GM12878 (cell line): ENCODE data around the gene PSMC3. TPM values are rescaled to one million over a fixed set of nuclear protein-coding genes. Genes with fewer than 3 reads are reported as not detected.

ENCODE experiments used
- ATAC-seq: fragments of 200-7000 bp; cut with Tn5 transposase; 3 replicates; pipeline ENCODE4 v1.9.1; 2020; ENCODE audit warnings: mild to moderate bottlenecking, moderate library complexity
- BruUV-seq: library from RNA; stranded (reverse); fragments of 400-500 nt; replicated peaks from 2 replicates; lab custom pipeline; 2021; lab: Mats Ljungman, UMichigan
- CTCF ChIA-PET: fragments of 300-600 bp; sonication (Branson Sonifier 250); formaldehyde crosslinking; extraction: SDS; loops from one replicate; lab custom pipeline; 2021; ENCODE audit warnings: inconsistent platforms; lab: Yijun Ruan, JAX
- POLR2A ChIA-PET: fragments of 350-600 bp; formaldehyde crosslinking; extraction: SDS; loops from one replicate; lab custom pipeline; 2021; ENCODE audit warnings: inconsistent platforms; lab: Charles Lee
- RAD21 ChIA-PET: fragments of 300-600 bp; sonication (Branson Sonifier 250); formaldehyde crosslinking; loops from one replicate; lab custom pipeline; 2023; ENCODE audit warnings: antibody characterized with exemption; ENCODE audit not compliant: unreplicated experiment; lab: Charles Lee
- SMC1A ChIA-PET: fragments of 300-600 bp; sonication (Branson Sonifier 250); formaldehyde crosslinking; loops from one replicate; lab custom pipeline; 2023; ENCODE audit not compliant: unreplicated experiment, uncharacterized antibody; lab: Charles Lee
- DNase-seq: peaks from one replicate; pipeline ENCODE4 v3.0.0-alpha.2; 2011; ENCODE audit warnings: low read depth, low spot score
- FAIRE-seq: peaks from 3 replicates; lab custom pipeline; 2011; peaks lifted over from hg19 to GRCh38; lab: Jason Lieb, UNC
- H2AFZ ChIP-seq: 2 replicates; pipeline ENCODE4 v1.6.0; 2011; ENCODE audit warnings: low read depth, low read length, control low read depth; ENCODE audit not compliant: control insufficient read depth
- H3K27ac ChIP-seq: 2 replicates; pipeline ENCODE4 v1.5.1; 2011; ENCODE audit warnings: control low read depth; ENCODE audit not compliant: control insufficient read depth, insufficient read depth
- H3K27me3 ChIP-seq, 2 experiments: replicated peaks in 1 of 2; 2 replicates each; pipeline versions ENCODE4 v1.6.0 to v1.6.1; 2011; ENCODE audit warnings: low read length in 1 of 2; ENCODE audit not compliant: control insufficient read depth in 2 of 2, insufficient read depth in 2 of 2
- H3K36me3 ChIP-seq, 2 experiments: 2 replicates each; pipeline ENCODE4 v1.5.1; 2011; ENCODE audit warnings: low read length in 1 of 2; ENCODE audit not compliant: control insufficient read depth in 2 of 2, insufficient read depth in 2 of 2
- H3K4me1 ChIP-seq: 2 replicates; pipeline ENCODE4 v1.6.1; 2011; ENCODE audit warnings: mild to moderate bottlenecking, low read length, moderate library complexity, mixed read lengths; ENCODE audit not compliant: control insufficient read depth, insufficient read depth
- H3K4me2 ChIP-seq: 2 replicates; pipeline ENCODE4 v1.6.0; 2011; ENCODE audit warnings: control low read depth; ENCODE audit not compliant: control insufficient read depth, insufficient read depth
- H3K4me3 ChIP-seq: fragments of 200-600 bp; sonication (generic); 2 replicates; pipeline ENCODE4 v1.5.1; 2016
- H3K79me2 ChIP-seq: 2 replicates; pipeline ENCODE4 v1.6.0; 2011; ENCODE audit warnings: low read length; ENCODE audit not compliant: control insufficient read depth, insufficient read depth
- H3K9ac ChIP-seq: 2 replicates; pipeline ENCODE4 v1.8.0; 2011; ENCODE audit warnings: low read length, control low read depth, mixed read lengths; ENCODE audit not compliant: control insufficient read depth, insufficient read depth
- H3K9me3 ChIP-seq: replicated peaks from 3 replicates; pipeline ENCODE4 v1.5.1; 2011; ENCODE audit warnings: mild to moderate bottlenecking, low read length; ENCODE audit not compliant: control insufficient read depth, insufficient read depth
- H4K20me1 ChIP-seq: 2 replicates; pipeline ENCODE4 v1.6.0; 2011; ENCODE audit not compliant: control insufficient read depth, insufficient read depth
- CBX5 ChIP-seq: sonication (generic); IDR thresholded peaks from 2 replicates; pipeline ENCODE4 v1.6.1; 2016; ENCODE audit warnings: low read depth, moderate library complexity, mild to moderate bottlenecking, inconsistent platforms
- CTCF ChIP-seq, 3 experiments: IDR thresholded peaks in 2 of 3; conservative IDR thresholded peaks in 1 of 3; 2 replicates each; pipeline ENCODE4 v1.5.1; 2011; ENCODE audit warnings: low read depth in 3 of 3, low read length in 3 of 3, mild to moderate bottlenecking in 3 of 3, control low read depth in 2 of 3, moderate library complexity in 2 of 3, inconsistent platforms in 1 of 3, mixed read lengths in 1 of 3; ENCODE audit not compliant: control insufficient read depth in 2 of 3, insufficient read depth in 1 of 3; ENCODE audit errors: extremely low read depth in 1 of 3
- FOS ChIP-seq: IDR thresholded peaks from 3 replicates; pipeline ENCODE4 v1.6.1; 2011; ENCODE audit warnings: borderline replicate concordance; ENCODE audit not compliant: insufficient read length; ENCODE audit errors: extremely low read depth
- POLR2A ChIP-seq: IDR thresholded peaks from 2 replicates; pipeline ENCODE4 v1.6.1; 2011; ENCODE audit warnings: low read depth, mild to moderate bottlenecking, low read length
- POLR2AphosphoS5 ChIP-seq: IDR thresholded peaks from 2 replicates; pipeline ENCODE4 v1.6.1; 2011; ENCODE audit warnings: mild to moderate bottlenecking, low read length, inconsistent platforms
- WGBS: methylation state at CpG from one replicate; pipeline ENCODE4 v1.1.6; 2016; ENCODE audit warnings: low lambda C conversion rate; ENCODE audit not compliant: insufficient replicate concordance, insufficient coverage; ENCODE audit errors: missing lambda C conversion rate; 5-methylcytosine and 5-hydroxymethylcytosine counted together
- in situ Hi-C: fragments of 300-500 bp; cut with MboI; formaldehyde crosslinking; loops from 9 replicates; pipeline ENCODE4 v1.14.3; 2018; ENCODE audit warnings: mixed read lengths
- intact Hi-C: fragments of 100-400 bp; cut with micrococcal nuclease; formaldehyde crosslinking; loops from one replicate; pipeline ENCODE4 v1.14.2; 2022; ENCODE audit not compliant: unreplicated experiment
- polyA plus RNA-seq, 11 experiments: library from polyadenylated mRNA; depleted of rRNA in 4 of 11; unstranded in 6 of 11; stranded (reverse) in 5 of 11; fragments of >200 nt; fragmentation: Nextera tagmentation in 4 of 11; fragmentation: Illumina TruSeq in 1 of 11; extraction: Ambion mirVana in 4 of 11; extraction: Trizol in 1 of 11; gene quantifications; 1 replicate in 1 of 11; 2 replicates in 10 of 11; pipeline versions ENCODE4 v1.2.1 to v1.2.3, GENCODE V29; 2011 to 2016; ENCODE audit warnings: inconsistent platforms in 2 of 11, missing spikeins in 2 of 11, low read depth in 1 of 11
- total RNA-seq, 4 experiments: library from RNA; depleted of rRNA in 3 of 4; stranded (reverse); fragments of >200 nt in 3 of 4; fragmentation: Illumina TruSeq in 1 of 4; extraction: Trizol in 1 of 4; gene quantifications; 2 replicates each; pipeline versions ENCODE4 v1.2.1 to v1.2.3, GENCODE V29; 2013 to 2021

Gene PSMC3
- total and polyA plus RNA-seq, 10 of the 15 experiments (the other 5 are each of a cell fraction or from before 2014, with no cell fraction given): 39.5 to 289 (median 155) TPM

- no peak overlapping the region for H3K4me3 ChIP-seq
- no peaks in the 10 kb centered on the region for H3K9me3 ChIP-seq
- TSS peak; percentile 10 for BruUV-seq
- no peak overlapping the region for H2AFZ ChIP-seq
- H3K79me2 ChIP-seq: no peaks in the 10 kb centered on the region
- ChIA-PET CTCF (no interaction called here), RAD21 (no interaction called here), SMC1A (interaction anchor here (0.6 kb wide), 1 partner anchor 936 kb away, joined by 3 read pairs; no protein-coding TSS in a partner anchor), POLR2A (interaction anchor here (1.1 kb wide), 1 partner anchor 205 kb away, joined by 6 read pairs; no protein-coding TSS in a partner anchor)
- peaks cover 12 to 29% of the 10 kb centered on the region in 2 experiments for H3K36me3 ChIP-seq
- H4K20me1 ChIP-seq: no peaks in the 10 kb centered on the region
- in situ Hi-C loops: no loop called here
- TF ChIP-seq POLR2AphosphoS5 (peak; percentile 15; the same call in 1 of the 2 replicates), CBX5 (no peak)
- DNase-seq (no peak), ATAC-seq (no peak), FAIRE-seq (no peak)
- WGBS: 89% methylated on average over 23 of the region's 23 CpGs
- H3K4me1 ChIP-seq: no peaks in the 10 kb centered on the region
- no peak overlapping the region for H3K27ac ChIP-seq
- no peaks in the 10 kb centered on the region for H3K27me3 ChIP-seq
- no peak overlapping the region for H3K9ac ChIP-seq
- H3K4me2 ChIP-seq: no peak overlapping the region
- intact Hi-C loops: no loop called here
These were observed 7.6 kb downstream of the PSMC3 start for GRCh38 chr11:47418454-47419259.

GRCh38 chr11:47417712-47418111, 8.5 kb downstream of the PSMC3 start:
- in situ Hi-C loops: no loop called here
- 90% methylated on average over 6 of the region's 6 CpGs for WGBS

More at GRCh38 chr11:47417712-47418111, 8.5 kb downstream of the PSMC3 start:
- Histone ChIP-seq H3K9ac (no peak overlapping the region), H3K27me3 (no peaks in the 10 kb centered on the region), H3K9me3 (no peaks in the 10 kb centered on the region), H3K36me3 (peaks cover 11 to 28% of the 10 kb centered on the region in 2 experiments), H2AFZ (no peak overlapping the region), H3K79me2 (no peaks in the 10 kb centered on the region), H3K4me3 (no peak overlapping the region), H3K27ac (no peak overlapping the region), H4K20me1 (no peaks in the 10 kb centered on the region), H3K4me2 (no peak overlapping the region), H3K4me1 (no peaks in the 10 kb centered on the region)
- SMC1A ChIA-PET: no interaction called here
- no peak for DNase-seq
- no peak for FAIRE-seq
- RAD21 ChIA-PET: no interaction called here
- no TSS peak for BruUV-seq
- intact Hi-C loops: no loop called here
- TF ChIP-seq CTCF (IDR thresholded peaks at IDR 0.05 in 2 of 3, conservative IDR thresholded peaks at IDR 0.05 in 1 of 3; ENCODE audit: control insufficient read depth in 2 of 3, extremely low read depth in 1 of 3, insufficient read depth in 1 of 3, low read depth in 3 of 3, low read length in 3 of 3): no peak
- peak; percentile 34; the same call in 1 of the 2 replicates for TF ChIP-seq POLR2AphosphoS5
- TF ChIP-seq FOS: no peak
- TF ChIP-seq POLR2A: peak; percentile 71
- CTCF ChIA-PET: no interaction called here
- POLR2A ChIA-PET: interaction anchor here (1.1 to 1.5 kb wide), 2 partner anchors 8 to 204 kb away, joined by 3 to 6 read pairs; no protein-coding TSS in a partner anchor
- no peak for ATAC-seq
